Neural progenitor cell (in vitro differentiated cells): ENCODE measurements around the gene LIG3.

Experiments
- EZH2phosphoT487 ChIP-seq: fragments of 200-600 bp; sonication (generic); IDR thresholded peaks from 2 replicates; pipeline ENCODE4 v1.6.1; 2017; ENCODE audit warnings: antibody characterized with exemption
- TF ChIP-seq, protein P1 (sequence below): fragments of 200-600 bp; sonication (generic); IDR thresholded peaks from 2 replicates; pipeline ENCODE4 v1.5.1; 2017; ENCODE audit warnings: antibody characterized with exemption, mild to moderate bottlenecking

GRCh38 chr17:34997355-34997862 lies 17.1 kb downstream of the LIG3 start:
- TF ChIP-seq, protein P1, sequence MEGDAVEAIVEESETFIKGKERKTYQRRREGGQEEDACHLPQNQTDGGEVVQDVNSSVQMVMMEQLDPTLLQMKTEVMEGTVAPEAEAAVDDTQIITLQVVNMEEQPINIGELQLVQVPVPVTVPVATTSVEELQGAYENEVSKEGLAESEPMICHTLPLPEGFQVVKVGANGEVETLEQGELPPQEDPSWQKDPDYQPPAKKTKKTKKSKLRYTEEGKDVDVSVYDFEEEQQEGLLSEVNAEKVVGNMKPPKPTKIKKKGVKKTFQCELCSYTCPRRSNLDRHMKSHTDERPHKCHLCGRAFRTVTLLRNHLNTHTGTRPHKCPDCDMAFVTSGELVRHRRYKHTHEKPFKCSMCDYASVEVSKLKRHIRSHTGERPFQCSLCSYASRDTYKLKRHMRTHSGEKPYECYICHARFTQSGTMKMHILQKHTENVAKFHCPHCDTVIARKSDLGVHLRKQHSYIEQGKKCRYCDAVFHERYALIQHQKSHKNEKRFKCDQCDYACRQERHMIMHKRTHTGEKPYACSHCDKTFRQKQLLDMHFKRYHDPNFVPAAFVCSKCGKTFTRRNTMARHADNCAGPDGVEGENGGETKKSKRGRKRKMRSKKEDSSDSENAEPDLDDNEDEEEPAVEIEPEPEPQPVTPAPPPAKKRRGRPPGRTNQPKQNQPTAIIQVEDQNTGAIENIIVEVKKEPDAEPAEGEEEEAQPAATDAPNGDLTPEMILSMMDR: no peak
- no peak for TF ChIP-seq EZH2phosphoT487
